SU-DHL-6 (cell line): Measurements from ENCODE around the gene PRSS35.
"Not testable (repeated sequence)": the region's sequence is repeated elsewhere in the genome, so short reads cannot be mapped to it uniquely, and the experiment has no call there.

Source experiments
- CTCF ChIP-seq: fragments of 200-600 bp; sonication (generic); IDR thresholded peaks from one replicate; pipeline ENCODE4 v1.5.1; 2017; ENCODE audit warnings: antibody characterized with exemption, mild to moderate bottlenecking, low read length, moderate library complexity; ENCODE audit not compliant: insufficient read depth, poor library complexity, severe bottlenecking
- EZH2phosphoT487 ChIP-seq: fragments of 200-600 bp; sonication (generic), shearing (Covaris generic); conservative IDR thresholded peaks from 2 replicates; pipeline ENCODE4 v1.6.1; 2018; ENCODE audit warnings: mild to moderate bottlenecking, antibody characterized with exemption, low read length, moderate library complexity, mixed read lengths

- not testable (repeated sequence) for TF ChIP-seq CTCF, EZH2phosphoT487
Observed at GRCh38 chr6:83551748-83552147, 39.4 kb downstream of the PRSS35 start.
